H9 (cell line): ENCODE data around the gene ASB16. TPM values are rescaled to one million over a fixed set of nuclear protein-coding genes. Genes with fewer than 3 reads are reported as not detected.

ENCODE experiments used
- DNase-seq: peaks from one replicate; pipeline ENCODE4 v3.0.0-alpha.2; 2017
- H2AFZ ChIP-seq: one replicate; pipeline ENCODE4 v1.6.1; 2013; ENCODE audit warnings: mild to moderate bottlenecking, low read length, control low read depth, moderate library complexity
- H2AK5ac ChIP-seq: 2 replicates; pipeline ENCODE4 v1.6.1; 2013; ENCODE audit warnings: low read length, control low read depth, mixed read lengths; ENCODE audit not compliant: insufficient read length
- H2BK120ac ChIP-seq: one replicate; pipeline ENCODE4 v1.6.1; 2013; ENCODE audit warnings: low read depth, mild to moderate bottlenecking, low read length, control low read depth, inconsistent platforms; ENCODE audit not compliant: poor library complexity, severe bottlenecking
- H2BK12ac ChIP-seq: 2 replicates; pipeline ENCODE4 v1.6.1; 2013; ENCODE audit warnings: low read length, control low read depth, mixed read lengths, low read depth; ENCODE audit not compliant: insufficient read length
- H2BK15ac ChIP-seq: 2 replicates; pipeline ENCODE4 v1.6.1; 2013; ENCODE audit warnings: low read depth, low read length, control low read depth
- H2BK20ac ChIP-seq: one replicate; pipeline ENCODE4 v1.6.1; 2013; ENCODE audit warnings: low read depth, mild to moderate bottlenecking, low read length, control low read depth, inconsistent platforms; ENCODE audit not compliant: poor library complexity, severe bottlenecking
- H2BK5ac ChIP-seq: 2 replicates; pipeline ENCODE4 v1.6.1; 2013; ENCODE audit warnings: low read length, control low read depth, mixed read lengths; ENCODE audit not compliant: insufficient read length
- H3K14ac ChIP-seq: 2 replicates; pipeline ENCODE4 v1.6.1; 2013; ENCODE audit warnings: low read length, control low read depth; ENCODE audit not compliant: insufficient read depth
- H3K18ac ChIP-seq: 2 replicates; pipeline ENCODE4 v1.6.1; 2013; ENCODE audit warnings: low read depth, mild to moderate bottlenecking, mixed read lengths, low read length, control low read depth; ENCODE audit not compliant: insufficient read length
- H3K23ac ChIP-seq: 2 replicates; pipeline ENCODE4 v1.6.1; 2013; ENCODE audit warnings: low read length, control low read depth, mixed read lengths, low read depth; ENCODE audit not compliant: insufficient read length
- H3K23me2 ChIP-seq: 2 replicates; pipeline ENCODE4 v1.6.1; 2013; ENCODE audit warnings: low read depth, mild to moderate bottlenecking, mixed read lengths, low read length, control low read depth; ENCODE audit not compliant: insufficient read length, poor library complexity, severe bottlenecking
- H3K27ac ChIP-seq: 2 replicates; pipeline ENCODE4 v1.5.1; 2013; ENCODE audit warnings: low read length, control low read depth, mixed read lengths, low read depth; ENCODE audit not compliant: insufficient read length
- H3K27me3 ChIP-seq: 2 replicates; pipeline ENCODE4 v1.6.1; 2013; ENCODE audit warnings: low read length, control low read depth, inconsistent platforms; ENCODE audit not compliant: insufficient read depth
- H3K4ac ChIP-seq: 2 replicates; pipeline ENCODE4 v1.6.1; 2013; ENCODE audit warnings: low read depth, mild to moderate bottlenecking, control low read depth, inconsistent platforms, low read length, moderate library complexity
- H3K4me1 ChIP-seq: 2 replicates; pipeline ENCODE4 v1.6.1; 2013; ENCODE audit warnings: low read length, control low read depth, inconsistent platforms; ENCODE audit not compliant: insufficient read depth
- H3K4me2 ChIP-seq: 2 replicates; pipeline ENCODE4 v1.6.1; 2013; ENCODE audit warnings: low read length, control low read depth, mixed read lengths; ENCODE audit not compliant: insufficient read length, insufficient read depth
- H3K56ac ChIP-seq: 2 replicates; pipeline ENCODE4 v1.6.1; 2013; ENCODE audit warnings: low read depth, mild to moderate bottlenecking, mixed read lengths, low read length, control low read depth; ENCODE audit not compliant: insufficient read length
- H3K79me1 ChIP-seq: 2 replicates; pipeline ENCODE4 v1.6.1; 2013; ENCODE audit warnings: low read depth, mild to moderate bottlenecking, moderate library complexity, low read length, control low read depth, inconsistent platforms; ENCODE audit not compliant: insufficient read depth, poor library complexity, severe bottlenecking
- H3K79me2 ChIP-seq: 2 replicates; pipeline ENCODE4 v1.6.1; 2013; ENCODE audit warnings: low read length, control low read depth, inconsistent platforms; ENCODE audit not compliant: insufficient read depth
- H3K9ac ChIP-seq: 2 replicates; pipeline ENCODE4 v1.6.1; 2013; ENCODE audit warnings: low read length, control low read depth, mixed read lengths; ENCODE audit not compliant: insufficient read length; ENCODE audit errors: extremely low read depth
- H3K9me3 ChIP-seq: one replicate; pipeline ENCODE4 v1.6.1; 2013; ENCODE audit warnings: low read depth, low read length, inconsistent platforms; ENCODE audit not compliant: control insufficient read depth
- H3T11ph ChIP-seq: one replicate; pipeline ENCODE4 v1.6.1; 2013; ENCODE audit warnings: mild to moderate bottlenecking, low read length, control low read depth, inconsistent platforms
- H4K20me1 ChIP-seq: one replicate; pipeline ENCODE4 v1.6.1; 2013; ENCODE audit not compliant: control insufficient read depth, insufficient read length, insufficient read depth
- H4K5ac ChIP-seq: 2 replicates; pipeline ENCODE4 v1.6.1; 2013; ENCODE audit warnings: low read depth, mild to moderate bottlenecking, mixed read lengths, low read length, control low read depth; ENCODE audit not compliant: insufficient read length
- H4K8ac ChIP-seq: replicated peaks from 2 replicates; pipeline ENCODE4 v1.6.1; 2013; ENCODE audit warnings: low read length, control low read depth, mixed read lengths, low read depth; ENCODE audit not compliant: insufficient read length
- H4K91ac ChIP-seq: 2 replicates; pipeline ENCODE4 v1.6.1; 2013; ENCODE audit warnings: low read depth, mild to moderate bottlenecking, moderate library complexity, mixed read lengths, low read length, control low read depth; ENCODE audit not compliant: insufficient read length
- H3K27ac Mint-ChIP-seq, 3 experiments: 2 replicates in 2 of 3; 3 replicates in 1 of 3; pipeline ENCODE4 v1.8.0; 2020 to 2021; ENCODE audit warnings: mixed read lengths in 3 of 3, mild to moderate bottlenecking in 1 of 3, moderate library complexity in 1 of 3
- H3K27me3 Mint-ChIP-seq: 2 replicates; pipeline ENCODE4 v1.8.0; 2021; ENCODE audit warnings: low read depth, mild to moderate bottlenecking, moderate library complexity, mixed read lengths
- H3K36me3 Mint-ChIP-seq, 3 experiments: 2 replicates in 2 of 3; 3 replicates in 1 of 3; pipeline ENCODE4 v1.8.0; 2020 to 2021; ENCODE audit warnings: low read depth in 3 of 3, mixed read lengths in 3 of 3; ENCODE audit not compliant: insufficient read depth in 1 of 3
- H3K4me1 Mint-ChIP-seq, 2 experiments: 2 replicates each; pipeline ENCODE4 v1.8.0; 2020; ENCODE audit warnings: mixed read lengths in 2 of 2
- H3K4me3 Mint-ChIP-seq, 2 experiments: 2 replicates in 1 of 2; 3 replicates in 1 of 2; pipeline ENCODE4 v1.8.0; 2020 to 2021; ENCODE audit warnings: mild to moderate bottlenecking in 2 of 2, mixed read lengths in 2 of 2, moderate library complexity in 1 of 2
- H3K9me3 Mint-ChIP-seq, 2 experiments: 2 replicates in 1 of 2; 3 replicates in 1 of 2; pipeline ENCODE4 v1.8.0; 2020; ENCODE audit warnings: mild to moderate bottlenecking in 2 of 2, mixed read lengths in 2 of 2, moderate library complexity in 1 of 2
- WGBS: extraction: QIAGEN DNeasy Blood & Tissue Kit; methylation state at CpG from one replicate; pipeline ENCODE4 v1.1.7; 2013; ENCODE audit warnings: missing lambda C conversion rate, low lambda C conversion rate, mixed read lengths; ENCODE audit not compliant: insufficient read length; ENCODE audit errors: extremely low coverage; 5-methylcytosine and 5-hydroxymethylcytosine counted together
- total RNA-seq: library from RNA; stranded (reverse); gene quantifications from 2 replicates; pipeline ENCODE4 v1.2.1, GENCODE V29; 2021
- TF ChIP-seq, protein P1 (sequence below): fragments of 200-600 bp; sonication (generic); conservative IDR thresholded peaks from 3 replicates; pipeline ENCODE4 v1.8.0; 2021; ENCODE audit warnings: antibody characterized with exemption, mild to moderate bottlenecking

The ASB16 gene
- total RNA-seq, 1 experiment from 2014 or later: 0.90 TPM

DNA sequence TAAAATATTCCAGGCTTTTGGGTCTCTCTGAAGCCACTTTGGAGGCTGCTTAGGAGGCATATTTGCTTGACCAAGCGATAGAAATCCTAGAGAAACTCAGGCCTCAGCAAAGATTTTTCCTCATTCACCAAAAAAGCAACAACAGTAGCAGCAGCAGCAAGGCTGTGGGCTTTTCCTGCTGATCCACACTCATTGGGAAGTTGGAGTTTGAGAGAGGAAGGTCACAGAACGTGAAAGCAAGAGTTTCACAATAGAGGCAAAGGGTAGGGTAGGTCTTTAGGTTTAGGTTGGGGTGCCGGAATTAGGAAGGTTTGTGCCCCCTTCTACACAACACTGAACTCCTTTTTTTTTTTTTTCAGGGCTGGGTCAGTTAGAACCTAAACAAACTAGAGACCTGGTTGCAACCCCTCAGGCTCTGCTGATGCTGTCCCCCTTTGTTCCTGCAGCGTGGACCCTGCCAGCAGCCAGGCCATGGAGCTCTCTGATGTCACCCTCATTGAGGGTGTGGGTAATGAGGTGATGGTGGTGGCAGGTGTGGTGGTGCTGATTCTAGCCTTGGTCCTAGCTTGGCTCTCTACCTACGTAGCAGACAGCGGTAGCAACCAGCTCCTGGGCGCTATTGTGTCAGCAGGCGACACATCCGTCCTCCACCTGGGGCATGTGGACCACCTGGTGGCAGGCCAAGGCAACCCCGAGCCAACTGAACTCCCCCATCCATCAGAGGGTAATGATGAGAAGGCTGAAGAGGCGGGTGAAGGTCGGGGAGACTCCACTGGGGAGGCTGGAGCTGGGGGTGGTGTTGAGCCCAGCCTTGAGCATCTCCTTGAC, 18.3 kb downstream of the ASB16 start:
- DNase-seq: no peak
- Mint-ChIP-seq H3K27me3 (no peaks in the 10 kb centered on the region; the same call in 1 of the 2 replicates), H3K27ac (no peak overlapping the region), H3K4me3 (peak overlapping the region in 1 of 2 experiments; percentile 95; a peak in 4 of 5 replicates), H3K4me1 (peaks cover 20 to 45% of the 10 kb centered on the region in 2 experiments), H3K9me3 (peaks cover 0 to 3% of the 10 kb centered on the region in 2 experiments; a peak in 2 of 5 replicates), H3K36me3 (peaks cover 1 to 42% (median 20%) of the 10 kb centered on the region in 3 experiments)
- Histone ChIP-seq H2BK5ac (no peak overlapping the region), H3K4me1 (no peaks in the 10 kb centered on the region), H3K23me2 (no peaks in the 10 kb centered on the region), H3K9ac (no peak overlapping the region), H3K79me2 (peaks cover 8% of the 10 kb centered on the region; the same call in 1 of the 2 replicates), H4K91ac (no peak overlapping the region), H2BK15ac (no peak overlapping the region), H2BK12ac (no peak overlapping the region), H3K9me3 (no peaks in the 10 kb centered on the region), H2BK20ac (no peak overlapping the region), H3T11ph (no peak overlapping the region), H4K5ac (no peak overlapping the region), H2BK120ac (no peak overlapping the region), H2AFZ (no peak overlapping the region), H3K4ac (no peak overlapping the region), H4K20me1 (no peaks in the 10 kb centered on the region), H3K23ac (no peak overlapping the region), H3K56ac (no peak overlapping the region), H2AK5ac (no peak overlapping the region), H3K27ac (no peak overlapping the region), H3K18ac (no peak overlapping the region), H3K4me2 (no peak overlapping the region), H3K27me3 (no peaks in the 10 kb centered on the region), H4K8ac (no peak overlapping the region), H3K14ac (no peak overlapping the region), H3K79me1 (peaks cover 3% of the 10 kb centered on the region)
- no CpG with 5 or more reads among the region's 12 CpGs for WGBS
- TF ChIP-seq, protein P1, sequence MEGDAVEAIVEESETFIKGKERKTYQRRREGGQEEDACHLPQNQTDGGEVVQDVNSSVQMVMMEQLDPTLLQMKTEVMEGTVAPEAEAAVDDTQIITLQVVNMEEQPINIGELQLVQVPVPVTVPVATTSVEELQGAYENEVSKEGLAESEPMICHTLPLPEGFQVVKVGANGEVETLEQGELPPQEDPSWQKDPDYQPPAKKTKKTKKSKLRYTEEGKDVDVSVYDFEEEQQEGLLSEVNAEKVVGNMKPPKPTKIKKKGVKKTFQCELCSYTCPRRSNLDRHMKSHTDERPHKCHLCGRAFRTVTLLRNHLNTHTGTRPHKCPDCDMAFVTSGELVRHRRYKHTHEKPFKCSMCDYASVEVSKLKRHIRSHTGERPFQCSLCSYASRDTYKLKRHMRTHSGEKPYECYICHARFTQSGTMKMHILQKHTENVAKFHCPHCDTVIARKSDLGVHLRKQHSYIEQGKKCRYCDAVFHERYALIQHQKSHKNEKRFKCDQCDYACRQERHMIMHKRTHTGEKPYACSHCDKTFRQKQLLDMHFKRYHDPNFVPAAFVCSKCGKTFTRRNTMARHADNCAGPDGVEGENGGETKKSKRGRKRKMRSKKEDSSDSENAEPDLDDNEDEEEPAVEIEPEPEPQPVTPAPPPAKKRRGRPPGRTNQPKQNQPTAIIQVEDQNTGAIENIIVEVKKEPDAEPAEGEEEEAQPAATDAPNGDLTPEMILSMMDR: no peak
